GM21737 (cell line): Measurements from ENCODE around the gene RPS4Y1.
A peak's percentile ranks its signal among the peaks of the same experiment; 100 is the strongest.

Source experiments
- ATAC-seq: cut with Tn5 transposase; IDR thresholded peaks from one replicate; pipeline ENCODE4 v1.9.1; 2021; ENCODE audit warnings: mild to moderate bottlenecking, moderate library complexity; ENCODE audit not compliant: unreplicated experiment

Gene RPS4Y1

GRCh38 chrY:2874211-2874610, 32.8 kb downstream of the RPS4Y1 start:
- no peak for ATAC-seq

- no peak for ATAC-seq
These were observed 42.2 kb downstream of the RPS4Y1 start for GRCh38 chrY:2883561-2883960.

GRCh38 chrY:2885880-2886279, 44.5 kb downstream of the RPS4Y1 start:
- ATAC-seq: no peak

- ATAC-seq: peak; percentile 10
These were observed 46.0 kb downstream of the RPS4Y1 start for GRCh38 chrY:2887386-2887785.

GRCh38 chrY:2887955-2888354, 46.6 kb downstream of the RPS4Y1 start:
- ATAC-seq: peak; percentile 69

- no peak for ATAC-seq
These were observed 52.1 kb downstream of the RPS4Y1 start for GRCh38 chrY:2893471-2893870.

- ATAC-seq: no peak
These were observed 54.6 kb downstream of the RPS4Y1 start for GRCh38 chrY:2896050-2896449.

GRCh38 chrY:2907356-2907755, 66.0 kb downstream of the RPS4Y1 start:
- ATAC-seq: no peak

GRCh38 chrY:2913066-2913815, 71.8 kb downstream of the RPS4Y1 start:
- ATAC-seq: no peak
